ENCODE measurements around the gene IFNA6.

IFNA6 gene

DNA sequence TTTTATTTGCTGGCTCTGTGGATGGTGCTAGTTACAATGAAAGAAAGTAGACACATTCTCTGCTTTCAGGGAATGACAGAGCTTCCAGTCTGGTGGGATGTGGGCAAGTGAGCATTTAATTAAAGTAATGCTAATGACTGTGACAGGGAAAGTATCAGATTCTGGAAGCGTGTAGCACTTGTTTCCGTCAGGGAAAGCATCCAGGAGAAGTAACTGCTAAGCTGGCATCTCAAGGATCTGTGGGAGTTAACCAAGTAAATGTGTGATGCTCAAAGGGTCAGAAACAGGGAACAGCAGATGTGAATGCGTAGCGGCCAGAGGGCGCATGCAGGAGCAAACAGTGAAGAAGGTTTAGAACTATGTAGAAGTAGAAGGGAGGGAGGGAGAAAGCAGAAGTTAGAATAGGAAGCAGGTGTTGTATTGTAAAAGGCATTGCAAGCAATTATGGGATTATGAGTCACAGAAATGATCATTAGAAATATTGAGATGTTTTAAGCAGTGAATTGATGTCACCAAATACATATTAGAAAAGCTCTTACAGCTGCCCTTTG lies 27.7 kb downstream of the IFNA6 start:
- Histone ChIP-seq H3K9me3 (ENCODE audit: insufficient read depth, low read length) (no peaks in the 10 kb centered on the region), H3K4me3 (ENCODE audit: insufficient read length, low read depth) (no peak overlapping the region), H3K9ac (ENCODE audit: insufficient read length, low read depth) (no peak overlapping the region), H3K36me3 (ENCODE audit: insufficient read depth, insufficient read length, low read length) (peaks cover 21% of the 10 kb centered on the region), H3K4me1 (ENCODE audit: insufficient read depth, insufficient read length) (no peaks in the 10 kb centered on the region), H3K27me3 (ENCODE audit: insufficient read depth, insufficient read length) (no peaks in the 10 kb centered on the region)
- TF ChIP-seq SUZ12 (IDR thresholded peaks at IDR 0.05; ENCODE audit: extremely low read depth, insufficient read depth, insufficient read length) (no peak), YY1 (IDR thresholded peaks at IDR 0.05; ENCODE audit: insufficient read depth, insufficient read length) (no peak), ZNF274 (IDR thresholded peaks at IDR 0.05; ENCODE audit: low read depth, low read length) (no peak)
- DNase-seq (ENCODE audit: low read depth, low spot score) = no peak

DNA sequence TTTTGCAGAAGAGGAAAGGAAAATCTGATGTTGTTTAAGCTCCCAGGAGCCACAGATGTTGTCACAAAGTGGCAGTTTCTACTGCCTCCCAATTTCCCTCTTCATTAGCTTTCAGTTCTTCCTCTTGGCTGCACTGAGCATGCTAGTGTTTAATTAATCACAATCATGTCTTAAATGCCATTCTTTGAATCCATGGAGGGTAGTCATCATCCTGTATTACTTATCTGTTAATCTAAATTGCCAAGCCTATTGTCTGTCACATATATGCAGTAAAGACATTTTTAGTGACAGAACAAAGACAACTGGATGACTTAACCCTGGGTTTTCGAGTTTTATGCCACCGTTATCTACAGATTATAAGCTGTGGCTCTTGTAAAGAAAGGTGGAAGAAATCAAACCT lies 30.2 kb downstream of the IFNA6 start:
- no peak for DNase-seq (ENCODE audit: low read depth, low spot score)
- Histone ChIP-seq H3K4me1 (ENCODE audit: insufficient read depth, insufficient read length) (no peaks in the 10 kb centered on the region), H3K9me3 (ENCODE audit: insufficient read depth, low read length) (no peaks in the 10 kb centered on the region), H3K9ac (ENCODE audit: insufficient read length, low read depth) (no peak overlapping the region), H3K4me3 (ENCODE audit: insufficient read length, low read depth) (no peak overlapping the region), H3K27me3 (ENCODE audit: insufficient read depth, insufficient read length) (no peaks in the 10 kb centered on the region), H3K36me3 (ENCODE audit: insufficient read depth, insufficient read length, low read length) (peaks cover 21% of the 10 kb centered on the region)
- no peak for TF ChIP-seq YY1 (IDR thresholded peaks at IDR 0.05; ENCODE audit: insufficient read depth, insufficient read length)
- no peak for TF ChIP-seq ZNF274 (IDR thresholded peaks at IDR 0.05; ENCODE audit: low read depth, low read length)
- no peak for TF ChIP-seq SUZ12 (IDR thresholded peaks at IDR 0.05; ENCODE audit: extremely low read depth, insufficient read depth, insufficient read length)

DNA sequence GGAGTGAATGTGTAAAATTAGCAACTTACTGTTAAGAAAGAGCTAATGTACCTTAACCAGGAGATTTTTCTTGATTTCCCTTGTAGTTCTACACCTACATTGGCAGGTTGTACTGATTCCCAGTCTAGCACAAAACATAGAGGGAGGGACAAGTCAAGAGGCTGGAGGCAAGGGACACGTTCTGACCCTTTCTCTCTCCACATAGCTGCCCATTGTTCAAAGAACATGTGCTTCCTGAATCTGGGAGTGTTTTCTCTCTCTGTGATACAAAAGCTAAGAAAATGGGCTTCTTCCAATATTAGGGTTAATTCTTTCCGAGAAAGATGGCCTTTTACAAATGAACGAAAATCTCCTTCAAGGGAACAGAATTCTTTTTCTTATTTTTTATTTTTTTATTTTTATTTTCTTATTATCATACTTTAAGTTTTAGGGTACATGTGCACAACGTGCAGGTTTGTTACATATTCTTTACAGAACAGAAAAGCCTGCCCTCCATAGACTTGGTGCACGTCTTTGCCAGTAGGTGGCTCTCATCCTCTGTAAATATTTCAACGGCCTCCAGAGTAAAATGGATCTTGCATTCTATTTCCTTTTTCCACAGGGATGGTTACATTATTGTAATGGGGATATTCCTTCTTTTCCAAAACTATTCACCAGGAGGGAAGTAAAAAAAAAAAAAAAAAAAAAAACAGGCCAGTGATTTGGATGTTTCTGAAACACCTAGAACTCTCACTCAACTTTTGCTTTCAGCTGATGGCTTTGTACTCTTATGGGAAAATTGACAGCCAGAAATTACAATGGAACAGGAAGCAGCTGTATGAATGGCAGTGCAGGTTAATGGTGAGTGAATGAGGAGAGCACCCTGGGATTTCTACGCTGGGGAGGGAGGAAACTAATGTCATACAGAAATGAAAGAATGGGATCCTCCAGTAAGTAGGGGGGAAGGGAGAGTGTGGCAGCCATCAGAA lies 32.4 kb downstream of the IFNA6 start:
- no peak for DNase-seq (ENCODE audit: low read depth, low spot score)
- H3K4me1 ChIP-seq (ENCODE audit: insufficient read depth, insufficient read length) = no peaks in the 10 kb centered on the region
- H3K27me3 ChIP-seq (ENCODE audit: insufficient read depth, insufficient read length) = no peaks in the 10 kb centered on the region
- peaks cover 9% of the 10 kb centered on the region for H3K36me3 ChIP-seq (ENCODE audit: insufficient read depth, insufficient read length, low read length)
- H3K4me3 ChIP-seq (ENCODE audit: insufficient read length, low read depth) = no peak overlapping the region
- TF ChIP-seq ZNF274 (IDR thresholded peaks at IDR 0.05; ENCODE audit: low read depth, low read length) (no peak), YY1 (IDR thresholded peaks at IDR 0.05; ENCODE audit: insufficient read depth, insufficient read length) (no peak), SUZ12 (IDR thresholded peaks at IDR 0.05; ENCODE audit: extremely low read depth, insufficient read depth, insufficient read length) (no peak)
- no peak overlapping the region for H3K9ac ChIP-seq (ENCODE audit: insufficient read length, low read depth)
- H3K9me3 ChIP-seq (ENCODE audit: insufficient read depth, low read length) = no peaks in the 10 kb centered on the region

DNA sequence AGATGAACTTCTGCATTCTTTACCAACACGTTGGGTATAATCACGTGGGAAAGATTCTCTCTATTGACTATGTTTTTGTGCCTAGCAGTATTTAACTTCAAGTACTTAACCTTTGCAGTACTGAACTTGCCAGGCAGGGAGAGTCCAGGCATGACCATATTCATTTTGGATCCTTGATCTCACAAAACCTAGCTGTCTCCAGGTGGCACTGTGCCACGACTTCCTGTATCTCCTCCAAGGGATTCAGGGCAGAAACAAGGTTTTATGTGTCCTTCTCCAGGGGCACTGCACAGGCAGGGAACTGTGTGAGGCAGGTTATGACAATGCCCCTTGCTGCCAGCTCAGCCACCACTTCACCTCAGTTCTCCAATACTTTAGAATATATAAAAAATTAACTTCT lies 33.8 kb downstream of the IFNA6 start:
- DNase-seq (ENCODE audit: low read depth, low spot score) = no peak
- no peak overlapping the region for H3K9ac ChIP-seq (ENCODE audit: insufficient read length, low read depth)
- peaks cover under 1% of the 10 kb centered on the region for H3K36me3 ChIP-seq (ENCODE audit: insufficient read depth, insufficient read length, low read length)
- no peak for TF ChIP-seq YY1 (IDR thresholded peaks at IDR 0.05; ENCODE audit: insufficient read depth, insufficient read length)
- TF ChIP-seq SUZ12 (IDR thresholded peaks at IDR 0.05; ENCODE audit: extremely low read depth, insufficient read depth, insufficient read length) = no peak
- TF ChIP-seq ZNF274 (IDR thresholded peaks at IDR 0.05; ENCODE audit: low read depth, low read length) = no peak
- no peaks in the 10 kb centered on the region for H3K4me1 ChIP-seq (ENCODE audit: insufficient read depth, insufficient read length)
- no peaks in the 10 kb centered on the region; the same call in 1 of the 2 replicates for H3K9me3 ChIP-seq (ENCODE audit: insufficient read depth, low read length)
- H3K4me3 ChIP-seq (ENCODE audit: insufficient read length, low read depth) = no peak overlapping the region
- no peaks in the 10 kb centered on the region for H3K27me3 ChIP-seq (ENCODE audit: insufficient read depth, insufficient read length)

DNA sequence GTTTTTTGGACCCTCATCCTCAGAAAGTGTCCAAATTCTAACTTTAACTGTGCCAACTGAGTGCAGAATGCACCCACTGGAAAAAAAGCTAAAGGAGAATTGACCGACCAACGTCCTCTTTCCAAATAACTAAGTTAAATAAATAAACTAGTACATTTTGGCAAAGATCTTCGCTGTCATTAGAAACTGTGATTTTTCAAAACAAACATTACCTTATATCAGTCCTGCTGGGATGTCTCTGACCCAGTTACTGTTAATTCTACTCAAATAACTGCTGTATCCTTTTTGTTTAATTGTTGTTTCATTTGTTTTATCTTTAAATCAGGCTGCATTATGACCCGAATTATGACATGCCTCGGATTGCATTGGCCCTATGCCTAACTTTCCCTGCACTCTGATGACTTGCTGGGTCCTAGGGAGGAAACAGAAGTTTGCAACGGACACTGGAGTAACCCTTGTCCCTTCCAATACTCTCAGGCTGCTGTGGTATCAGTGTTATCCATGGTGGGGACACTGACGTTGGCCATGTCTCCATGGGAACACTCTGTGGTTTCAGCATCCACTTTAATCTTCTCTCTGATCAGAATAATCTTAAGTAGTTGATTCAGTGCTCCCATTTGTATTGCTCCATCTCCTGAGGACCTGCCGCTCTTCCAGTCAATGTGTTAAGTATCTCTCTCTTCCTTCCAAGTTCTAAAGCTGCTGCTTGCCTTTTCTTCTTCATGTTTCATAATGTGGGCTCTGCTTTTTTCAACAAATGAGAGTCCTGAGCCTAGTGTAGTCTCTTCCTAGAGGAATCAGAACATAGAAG lies 34.5 kb downstream of the IFNA6 start:
- H3K9ac ChIP-seq (ENCODE audit: insufficient read length, low read depth) = no peak overlapping the region
- TF ChIP-seq ZNF274 (IDR thresholded peaks at IDR 0.05; ENCODE audit: low read depth, low read length) (no peak), YY1 (IDR thresholded peaks at IDR 0.05; ENCODE audit: insufficient read depth, insufficient read length) (no peak), SUZ12 (IDR thresholded peaks at IDR 0.05; ENCODE audit: extremely low read depth, insufficient read depth, insufficient read length) (no peak)
- H3K36me3 ChIP-seq (ENCODE audit: insufficient read depth, insufficient read length, low read length) = no peaks in the 10 kb centered on the region
- H3K4me1 ChIP-seq (ENCODE audit: insufficient read depth, insufficient read length) = no peaks in the 10 kb centered on the region
- H3K4me3 ChIP-seq (ENCODE audit: insufficient read length, low read depth) = no peak overlapping the region
- DNase-seq (ENCODE audit: low read depth, low spot score) = no peak
- H3K9me3 ChIP-seq (ENCODE audit: insufficient read depth, low read length) = no peaks in the 10 kb centered on the region; the same call in 1 of the 2 replicates
- no peaks in the 10 kb centered on the region for H3K27me3 ChIP-seq (ENCODE audit: insufficient read depth, insufficient read length)

DNA sequence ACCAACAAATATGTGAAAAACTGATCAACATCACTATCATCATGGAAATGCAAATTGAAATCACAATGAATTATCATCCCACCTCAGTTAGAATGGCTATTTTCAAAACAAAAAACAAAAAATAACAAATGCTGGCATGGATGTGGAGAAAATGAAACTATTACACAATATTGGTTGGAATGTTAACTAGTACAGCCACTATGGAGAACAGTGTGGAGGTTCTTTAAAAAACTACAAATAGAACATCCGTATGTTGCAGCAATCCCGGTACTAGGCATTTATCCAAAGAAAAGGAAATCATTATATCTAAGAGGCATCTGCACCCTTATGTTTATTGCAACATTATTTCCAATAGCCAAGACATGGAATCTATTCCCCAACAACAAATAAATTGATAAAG lies 36.5 kb downstream of the IFNA6 start:
- Histone ChIP-seq H3K4me1 (ENCODE audit: insufficient read depth, insufficient read length) (no peaks in the 10 kb centered on the region), H3K27me3 (ENCODE audit: insufficient read depth, insufficient read length) (no peaks in the 10 kb centered on the region), H3K36me3 (ENCODE audit: insufficient read depth, insufficient read length, low read length) (no peaks in the 10 kb centered on the region), H3K9me3 (ENCODE audit: insufficient read depth, low read length) (no peaks in the 10 kb centered on the region; the same call in none of the 2 replicates), H3K4me3 (ENCODE audit: insufficient read length, low read depth) (no peak overlapping the region), H3K9ac (ENCODE audit: insufficient read length, low read depth) (no peak overlapping the region)
- no peak for TF ChIP-seq YY1 (IDR thresholded peaks at IDR 0.05; ENCODE audit: insufficient read depth, insufficient read length)
- TF ChIP-seq ZNF274 (IDR thresholded peaks at IDR 0.05; ENCODE audit: low read depth, low read length) = no peak
- no peak for TF ChIP-seq SUZ12 (IDR thresholded peaks at IDR 0.05; ENCODE audit: extremely low read depth, insufficient read depth, insufficient read length)
- DNase-seq (ENCODE audit: low read depth, low spot score) = no peak
